HFFc6 (cell line): ENCODE data around the gene LATS2. TPM values are rescaled to one million over a fixed set of nuclear protein-coding genes. Genes with fewer than 3 reads are reported as not detected.
A peak's percentile ranks its signal among the peaks of the same experiment; 100 is the strongest.

Source experiments
- DNase-seq: peaks from one replicate; pipeline ENCODE4 v3.0.0-alpha.2; 2018
- H3K27ac Mint-ChIP-seq: 2 replicates; pipeline ENCODE4 v1.8.0; 2020; ENCODE audit warnings: mild to moderate bottlenecking, mixed read lengths
- H3K27me3 Mint-ChIP-seq: 2 replicates; pipeline ENCODE4 v1.8.0; 2021; ENCODE audit warnings: mild to moderate bottlenecking, moderate library complexity, mixed read lengths; ENCODE audit not compliant: insufficient read depth
- H3K36me3 Mint-ChIP-seq: 2 replicates; pipeline ENCODE4 v1.8.0; 2021; ENCODE audit warnings: low read depth, mixed read lengths
- H3K4me1 Mint-ChIP-seq: 2 replicates; pipeline ENCODE4 v1.8.0; 2020; ENCODE audit warnings: low read depth, mixed read lengths
- H3K4me3 Mint-ChIP-seq: 2 replicates; pipeline ENCODE4 v1.8.0; 2020; ENCODE audit warnings: mild to moderate bottlenecking, moderate library complexity, mixed read lengths
- H3K9me3 Mint-ChIP-seq: 2 replicates; pipeline ENCODE4 v1.8.0; 2020; ENCODE audit warnings: mild to moderate bottlenecking, mixed read lengths
- total RNA-seq, 6 experiments: library from RNA; stranded (reverse); fragmentation: NEBNext Ultra II Directional; extraction: Animal tissue kit (Norgen Biotek cat#: 25700); gene quantifications; 2 replicates in 1 of 6; 3 replicates in 5 of 6; pipeline ENCODE4 v1.2.3, GENCODE V29; 2021
- TF ChIP-seq, protein P1 (sequence below): fragments of 200-600 bp; sonication (generic); IDR thresholded peaks from 2 replicates; pipeline ENCODE4 v1.5.0; 2021; ENCODE audit warnings: antibody characterized with exemption, mild to moderate bottlenecking

Gene LATS2
- total RNA-seq, 6 experiments from 2014 or later, result 43.5 to 54.8 (median 44.9) TPM

DNA sequence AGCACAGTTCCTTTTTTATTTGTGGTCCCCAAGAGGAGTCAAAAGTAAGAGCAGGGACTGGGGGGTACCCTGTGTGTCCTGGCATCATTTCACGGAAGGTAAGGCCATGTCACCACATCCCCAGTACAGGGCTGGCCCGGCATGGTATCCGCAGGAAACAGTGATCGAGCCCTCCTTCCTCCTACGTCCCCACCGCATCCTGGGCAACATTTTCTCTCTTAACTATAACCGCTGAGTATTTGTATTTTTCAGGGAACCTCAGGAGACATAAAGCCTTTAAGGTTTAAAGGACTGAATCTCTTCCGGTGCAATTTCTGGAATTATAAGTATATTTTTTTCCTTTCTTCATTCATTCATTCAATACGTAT is 13.6 kb upstream of the LATS2 start:
- Mint-ChIP-seq H3K36me3 (no peaks in the 10 kb centered on the region), H3K9me3 (no peaks in the 10 kb centered on the region), H3K27me3 (peaks cover 6% of the 10 kb centered on the region), H3K4me3 (peak overlapping the region; percentile 71), H3K27ac (peak overlapping the region; percentile 33), H3K4me1 (peaks cover 58% of the 10 kb centered on the region)
- TF ChIP-seq, protein P1, sequence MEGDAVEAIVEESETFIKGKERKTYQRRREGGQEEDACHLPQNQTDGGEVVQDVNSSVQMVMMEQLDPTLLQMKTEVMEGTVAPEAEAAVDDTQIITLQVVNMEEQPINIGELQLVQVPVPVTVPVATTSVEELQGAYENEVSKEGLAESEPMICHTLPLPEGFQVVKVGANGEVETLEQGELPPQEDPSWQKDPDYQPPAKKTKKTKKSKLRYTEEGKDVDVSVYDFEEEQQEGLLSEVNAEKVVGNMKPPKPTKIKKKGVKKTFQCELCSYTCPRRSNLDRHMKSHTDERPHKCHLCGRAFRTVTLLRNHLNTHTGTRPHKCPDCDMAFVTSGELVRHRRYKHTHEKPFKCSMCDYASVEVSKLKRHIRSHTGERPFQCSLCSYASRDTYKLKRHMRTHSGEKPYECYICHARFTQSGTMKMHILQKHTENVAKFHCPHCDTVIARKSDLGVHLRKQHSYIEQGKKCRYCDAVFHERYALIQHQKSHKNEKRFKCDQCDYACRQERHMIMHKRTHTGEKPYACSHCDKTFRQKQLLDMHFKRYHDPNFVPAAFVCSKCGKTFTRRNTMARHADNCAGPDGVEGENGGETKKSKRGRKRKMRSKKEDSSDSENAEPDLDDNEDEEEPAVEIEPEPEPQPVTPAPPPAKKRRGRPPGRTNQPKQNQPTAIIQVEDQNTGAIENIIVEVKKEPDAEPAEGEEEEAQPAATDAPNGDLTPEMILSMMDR, result no peak
- DNase-seq, result no peak

DNA sequence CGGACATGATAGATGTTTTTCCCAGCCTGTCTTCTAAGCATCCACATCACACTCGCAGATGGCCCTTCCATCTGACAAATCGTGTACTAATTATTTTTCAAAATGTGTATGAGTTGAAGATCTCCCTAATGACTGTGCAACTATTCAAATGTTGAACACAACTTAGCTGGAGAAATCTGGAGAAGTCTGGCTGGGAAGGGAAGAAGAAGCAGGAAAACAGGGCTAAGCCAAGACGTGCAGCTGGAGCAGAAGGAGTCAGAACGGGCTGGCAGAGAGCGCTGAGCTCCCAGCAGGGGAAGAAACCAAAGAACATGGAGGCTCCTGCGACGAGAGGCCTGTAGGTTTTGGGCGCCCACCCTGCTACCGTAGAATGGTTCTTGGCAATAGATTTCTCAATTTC is 13.2 kb upstream of the LATS2 start:
- Mint-ChIP-seq H3K4me1 (peaks cover 58% of the 10 kb centered on the region), H3K27ac (peak overlapping the region; percentile 3; the same call in 1 of the 2 replicates), H3K36me3 (no peaks in the 10 kb centered on the region), H3K9me3 (no peaks in the 10 kb centered on the region), H3K4me3 (peak overlapping the region; percentile 52), H3K27me3 (peaks cover 6% of the 10 kb centered on the region)
- no peak for DNase-seq
- TF ChIP-seq, protein P1, result no peak

DNA sequence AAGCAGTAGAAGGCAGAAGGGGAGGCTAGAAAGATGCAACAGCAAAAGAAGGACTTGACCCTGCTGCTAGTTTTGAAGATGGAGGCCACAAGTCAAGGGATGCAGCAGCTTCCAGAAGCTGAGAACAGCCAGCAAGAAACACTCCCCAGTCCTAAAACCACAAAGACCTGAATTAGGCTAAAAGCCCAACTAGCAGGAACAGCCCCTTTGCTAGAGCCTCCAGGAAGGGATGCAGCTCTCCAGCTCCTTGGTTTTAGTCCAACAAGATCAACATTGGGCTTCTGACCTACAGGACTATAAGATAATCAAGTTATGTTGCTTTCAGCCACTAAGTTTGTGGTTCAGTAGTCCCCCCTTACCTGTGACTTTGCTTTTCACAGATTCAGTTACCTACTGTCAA is 10.5 kb upstream of the LATS2 start:
- TF ChIP-seq, protein P1, result no peak
- H3K4me1 Mint-ChIP-seq, result peaks cover 44% of the 10 kb centered on the region
- H3K27ac Mint-ChIP-seq, result peak overlapping the region; percentile 6; the same call in 1 of the 2 replicates
- no peaks in the 10 kb centered on the region for H3K36me3 Mint-ChIP-seq
- H3K27me3 Mint-ChIP-seq, result peaks cover 2% of the 10 kb centered on the region; the same call in 1 of the 2 replicates
- H3K9me3 Mint-ChIP-seq, result no peaks in the 10 kb centered on the region
- no peak overlapping the region for H3K4me3 Mint-ChIP-seq
- DNase-seq, result no peak

DNA sequence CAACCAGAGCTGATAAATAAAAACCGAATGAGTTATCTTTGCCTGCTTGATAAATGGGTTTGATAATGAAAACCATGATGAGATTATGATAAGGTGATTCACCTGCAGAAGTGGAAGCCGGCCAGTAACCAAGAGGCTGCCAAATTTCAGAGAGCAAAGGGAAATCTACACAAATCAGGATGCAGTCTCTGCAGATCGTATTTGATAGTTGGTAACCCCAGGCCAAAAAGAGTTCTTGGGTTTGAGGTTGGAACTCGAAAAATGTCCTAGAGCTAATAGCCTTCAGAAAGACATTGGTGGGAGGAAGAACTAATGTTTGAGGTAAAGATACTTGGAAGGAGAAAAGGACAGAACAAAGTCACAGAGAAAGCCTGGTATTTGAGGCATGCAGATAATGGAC is 9.6 kb upstream of the LATS2 start:
- Mint-ChIP-seq H3K27me3 (0 out of 2 replicates have a peak, but pooled peaks cover 1% of the 10 kb centered on the region), H3K4me1 (peaks cover 44% of the 10 kb centered on the region), H3K9me3 (no peaks in the 10 kb centered on the region), H3K36me3 (no peaks in the 10 kb centered on the region), H3K27ac (peak overlapping the region; percentile 78), H3K4me3 (peak overlapping the region; percentile 49)
- TF ChIP-seq, protein P1, result no peak
- peak; percentile 44 for DNase-seq

DNA sequence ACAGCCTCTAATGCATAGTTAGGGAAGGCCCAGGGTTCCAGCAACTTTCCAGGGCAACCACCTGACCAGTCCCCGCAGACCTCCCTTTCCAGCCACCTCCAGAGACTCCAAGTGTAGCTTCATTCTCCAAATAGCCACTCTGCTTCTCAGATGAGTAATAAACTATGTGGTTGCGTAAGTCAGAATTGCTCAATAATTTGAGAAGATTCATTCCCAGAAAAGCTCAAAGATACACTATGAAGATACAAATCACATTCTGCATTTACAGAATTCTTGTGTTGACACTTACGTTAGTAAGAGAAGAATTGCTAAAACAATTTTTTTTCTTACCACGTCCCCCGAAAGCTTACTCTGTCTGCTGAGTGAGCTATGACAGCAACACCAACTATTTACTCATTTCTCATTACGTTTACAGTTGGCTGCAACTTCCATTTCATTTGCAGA is 8.2 kb upstream of the LATS2 start:
- DNase-seq, result peak; percentile 98
- no peaks in the 10 kb centered on the region for H3K9me3 Mint-ChIP-seq
- TF ChIP-seq, protein P1, result no peak
- no peaks in the 10 kb centered on the region for H3K27me3 Mint-ChIP-seq
- peaks cover 35% of the 10 kb centered on the region for H3K4me1 Mint-ChIP-seq
- H3K27ac Mint-ChIP-seq, result peak overlapping the region; percentile 77
- no peak overlapping the region for H3K4me3 Mint-ChIP-seq
- no peaks in the 10 kb centered on the region for H3K36me3 Mint-ChIP-seq

DNA sequence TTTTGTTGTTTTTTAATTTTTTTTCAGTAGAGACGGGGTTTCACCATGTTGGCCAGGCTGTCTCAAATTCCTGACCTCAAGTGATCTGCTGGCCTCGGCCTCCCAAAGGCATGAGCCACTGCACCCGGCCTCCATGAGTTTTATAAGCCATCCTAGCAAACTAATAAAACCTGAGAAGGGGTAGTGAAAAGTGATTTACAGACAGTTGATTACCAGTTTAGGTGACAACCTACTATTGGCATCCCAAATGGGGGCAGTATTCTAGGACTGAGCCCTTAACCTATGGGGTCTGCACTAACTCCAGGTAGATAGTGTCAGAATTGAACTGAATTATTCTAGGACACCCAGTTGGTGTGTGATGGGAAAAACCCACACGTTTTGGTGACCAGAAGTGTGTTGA is 6.5 kb upstream of the LATS2 start:
- Mint-ChIP-seq H3K27me3 (no peaks in the 10 kb centered on the region), H3K36me3 (no peaks in the 10 kb centered on the region), H3K27ac (no peak overlapping the region), H3K4me3 (no peak overlapping the region), H3K4me1 (peaks cover 40% of the 10 kb centered on the region), H3K9me3 (no peaks in the 10 kb centered on the region)
- TF ChIP-seq, protein P1, result no peak
- DNase-seq, result no peak
